Measurements from ENCODE around the gene RPS6KA2. TPM values are rescaled to one million over a fixed set of nuclear protein-coding genes. Genes with fewer than 3 reads are reported as not detected.
A peak's percentile ranks its signal among the peaks of the same experiment; 100 is the strongest.
"Not testable (repeated sequence)": the region's sequence is repeated elsewhere in the genome, so short reads cannot be mapped to it uniquely, and the experiment has no call there.

RPS6KA2 gene
- total RNA-seq, 1 donor from 2014 or later, result 122 TPM

GRCh38 chr6:166533205-166533824 is 93.7 kb downstream of the RPS6KA2 start:
- DNase-seq (ENCODE audit: low read depth in 2 of 2), result no peak

- no peak for DNase-seq (ENCODE audit: low read depth in 2 of 2)
These were observed 94.7 kb downstream of the RPS6KA2 start for GRCh38 chr6:166532302-166532701.

- no peak for DNase-seq (ENCODE audit: low read depth in 2 of 2)
These were observed 96.6 kb downstream of the RPS6KA2 start for GRCh38 chr6:166530211-166531095.

GRCh38 chr6:166529586-166529985 is 97.5 kb downstream of the RPS6KA2 start:
- no peak for DNase-seq (ENCODE audit: low read depth in 2 of 2)

GRCh38 chr6:166529058-166529457 is 98.0 kb downstream of the RPS6KA2 start:
- DNase-seq (ENCODE audit: low read depth in 2 of 2), result not testable (repeated sequence)

- DNase-seq (ENCODE audit: low read depth in 2 of 2), result no peak
These were observed 99.2 kb downstream of the RPS6KA2 start for GRCh38 chr6:166527849-166528248.

- DNase-seq (ENCODE audit: low read depth in 2 of 2), result no peak
These were observed 100.1 kb downstream of the RPS6KA2 start for GRCh38 chr6:166526937-166527336.

- DNase-seq (ENCODE audit: low read depth in 2 of 2), result no peak
These were observed 101.5 kb downstream of the RPS6KA2 start for GRCh38 chr6:166525567-166525966.

GRCh38 chr6:166523782-166524559 is 103.1 kb downstream of the RPS6KA2 start:
- no peak for DNase-seq (ENCODE audit: low read depth in 2 of 2)

- no peak for DNase-seq (ENCODE audit: low read depth in 2 of 2)
These were observed 105.9 kb downstream of the RPS6KA2 start for GRCh38 chr6:166520905-166521834.

GRCh38 chr6:166516251-166516884 is 110.7 kb downstream of the RPS6KA2 start:
- DNase-seq (ENCODE audit: low read depth in 2 of 2), result no peak

GRCh38 chr6:166515072-166515810 is 111.8 kb downstream of the RPS6KA2 start:
- DNase-seq (ENCODE audit: low read depth in 2 of 2), result peak in 1 of 2 donors; percentile 75

GRCh38 chr6:166514196-166514595 is 112.9 kb downstream of the RPS6KA2 start:
- no peak for DNase-seq (ENCODE audit: low read depth in 2 of 2)

- no peak for DNase-seq (ENCODE audit: low read depth in 2 of 2)
These were observed 114.5 kb downstream of the RPS6KA2 start for GRCh38 chr6:166512567-166512966.

- no peak for DNase-seq (ENCODE audit: low read depth in 2 of 2)
These were observed 115.7 kb downstream of the RPS6KA2 start for GRCh38 chr6:166511316-166511715.

- no peak for DNase-seq (ENCODE audit: low read depth in 2 of 2)
These were observed 117.9 kb downstream of the RPS6KA2 start for GRCh38 chr6:166509193-166509592.

GRCh38 chr6:166508726-166509125 is 118.3 kb downstream of the RPS6KA2 start:
- DNase-seq (ENCODE audit: low read depth in 2 of 2), result no peak

- DNase-seq (ENCODE audit: low read depth in 2 of 2), result no peak
These were observed 119.1 kb downstream of the RPS6KA2 start for GRCh38 chr6:166507809-166508564.

GRCh38 chr6:166507380-166507779 is 119.7 kb downstream of the RPS6KA2 start:
- no peak for DNase-seq (ENCODE audit: low read depth in 2 of 2)
